ENCODE measurements around the gene GGA3.
"Not testable (repeated sequence)": the region's sequence is repeated elsewhere in the genome, so short reads cannot be mapped to it uniquely, and the experiment has no call there.

The GGA3 gene

GRCh38 chr17:75208161-75208560, 53.2 kb downstream of the GGA3 start:
- Mint-ChIP-seq H3K4me3 (peak overlapping the region; percentile 58), H3K27me3 (ENCODE audit: low read depth, poor library complexity) (no peaks in the 10 kb centered on the region), H3K4me1 (peaks cover 13% of the 10 kb centered on the region), H3K27ac (no peak overlapping the region), H3K36me3 (ENCODE audit: low read depth) (peaks cover 36% of the 10 kb centered on the region), H3K9me3 (no peaks in the 10 kb centered on the region)
- no peak for DNase-seq
- no peak for TF ChIP-seq CTCF (IDR thresholded peaks at IDR 0.05)

GRCh38 chr17:75207760-75208159, 53.6 kb downstream of the GGA3 start:
- H3K9me3 Mint-ChIP-seq: no peaks in the 10 kb centered on the region
- no peak for DNase-seq
- H3K4me3 Mint-ChIP-seq: peak overlapping the region; percentile 58
- H3K36me3 Mint-ChIP-seq (ENCODE audit: low read depth): peaks cover 32% of the 10 kb centered on the region
- TF ChIP-seq CTCF (IDR thresholded peaks at IDR 0.05): no peak
- H3K27ac Mint-ChIP-seq: no peak overlapping the region
- H3K27me3 Mint-ChIP-seq (ENCODE audit: low read depth, poor library complexity): no peaks in the 10 kb centered on the region
- peaks cover 13% of the 10 kb centered on the region for H3K4me1 Mint-ChIP-seq

- peaks cover 28% of the 10 kb centered on the region for H3K36me3 Mint-ChIP-seq (ENCODE audit: low read depth)
- not testable (repeated sequence) for DNase-seq; H3K9me3 Mint-ChIP-seq; H3K27me3 Mint-ChIP-seq (ENCODE audit: low read depth, poor library complexity)
- H3K27ac Mint-ChIP-seq: peak overlapping the region; percentile 100
- peaks cover 13% of the 10 kb centered on the region for H3K4me1 Mint-ChIP-seq
- H3K4me3 Mint-ChIP-seq: peak overlapping the region; percentile 98
These were observed 54.4 kb downstream of the GGA3 start for GRCh38 chr17:75207050-75207407.

GRCh38 chr17:75205793-75206163, 55.6 kb downstream of the GGA3 start:
- H3K4me1 Mint-ChIP-seq: peaks cover 13% of the 10 kb centered on the region
- H3K9me3 Mint-ChIP-seq: no peaks in the 10 kb centered on the region
- H3K36me3 Mint-ChIP-seq (ENCODE audit: low read depth): peaks cover 23% of the 10 kb centered on the region
- H3K27ac Mint-ChIP-seq: peak overlapping the region; percentile 100
- no peak for TF ChIP-seq CTCF (IDR thresholded peaks at IDR 0.05)
- DNase-seq: no peak
- H3K4me3 Mint-ChIP-seq: peak overlapping the region; percentile 98
- peaks cover 3% of the 10 kb centered on the region for H3K27me3 Mint-ChIP-seq (ENCODE audit: low read depth, poor library complexity)

- Mint-ChIP-seq H3K27me3 (ENCODE audit: low read depth, poor library complexity) (peaks cover 3% of the 10 kb centered on the region), H3K4me3 (peak within 1 kb of the TSS; percentile 98), H3K36me3 (ENCODE audit: low read depth) (peaks cover 19% of the 10 kb centered on the region), H3K27ac (peak within 1 kb of the TSS; percentile 100), H3K4me1 (peaks cover 13% of the 10 kb centered on the region), H3K9me3 (no peaks in the 10 kb centered on the region)
- peak; percentile 95 for DNase-seq
- no peak for TF ChIP-seq CTCF (IDR thresholded peaks at IDR 0.05)
These were observed 56.2 kb downstream of the GGA3 start, which contains the start of gene NUP85 for GRCh38 chr17:75205037-75205792. Gene NUP85, plus strand, starts transcription at chr17:75205679. Its CDS starts 83 bp downstream, at chr17:75205762.

- H3K9me3 Mint-ChIP-seq: no peaks in the 10 kb centered on the region
- DNase-seq: no peak
- no peak for TF ChIP-seq CTCF (IDR thresholded peaks at IDR 0.05)
- H3K4me3 Mint-ChIP-seq: no peak overlapping the region
- H3K4me1 Mint-ChIP-seq: no peaks in the 10 kb centered on the region
- H3K36me3 Mint-ChIP-seq (ENCODE audit: low read depth): no peaks in the 10 kb centered on the region
- H3K27me3 Mint-ChIP-seq (ENCODE audit: low read depth, poor library complexity): peaks cover 16% of the 10 kb centered on the region
- H3K27ac Mint-ChIP-seq: no peak overlapping the region
These were observed 61.4 kb downstream of the GGA3 start for GRCh38 chr17:75199886-75200618.

All from nephron progenitor cell (in vitro differentiated cells).